GM12878 (cell line): ENCODE results near the gene GNAL.

Experiments
- BRCA1 ChIP-seq: IDR thresholded peaks from 2 replicates; pipeline ENCODE4 v1.6.1; 2011; ENCODE audit warnings: low read depth, low read length, improper control_type of control experiment
- CHD1 ChIP-seq: IDR thresholded peaks from 2 replicates; pipeline ENCODE4 v1.6.1; 2012; ENCODE audit warnings: low read depth, low read length, improper control_type of control experiment
- CREB1 ChIP-seq: IDR thresholded peaks from 2 replicates; pipeline ENCODE4 v1.6.1; 2012; ENCODE audit warnings: low read depth, mild to moderate bottlenecking, inconsistent platforms
- EP300 ChIP-seq, 2 experiments: fragments of 150-350 bp in 1 of 2; IDR thresholded peaks; 2 replicates each; pipeline ENCODE4 v1.6.1; 2011 to 2012; ENCODE audit warnings: low read depth in 2 of 2, low read length in 2 of 2, borderline replicate concordance in 1 of 2, improper control_type of control experiment in 1 of 2, inconsistent platforms in 1 of 2; ENCODE audit not compliant: control insufficient read depth in 1 of 2
- EZH2 ChIP-seq: IDR thresholded peaks from 2 replicates; pipeline ENCODE4 v1.6.1; 2012; ENCODE audit warnings: low read depth, mild to moderate bottlenecking, control low read depth, inconsistent platforms, low read length, borderline replicate concordance; ENCODE audit not compliant: control insufficient read depth
- POLR2AphosphoS5 ChIP-seq: IDR thresholded peaks from 2 replicates; pipeline ENCODE4 v1.6.1; 2011; ENCODE audit warnings: mild to moderate bottlenecking, low read length, inconsistent platforms
- RUNX3 ChIP-seq: IDR thresholded peaks from 2 replicates; pipeline ENCODE4 v1.6.1; 2012; ENCODE audit warnings: low read length, inconsistent platforms
- TF ChIP-seq, protein P1 (sequence below): IDR thresholded peaks from 2 replicates; pipeline ENCODE4 v1.6.1; 2011; ENCODE audit warnings: low read depth, low read length, improper control_type of control experiment, borderline replicate concordance
- TF ChIP-seq, protein P2 (sequence below), 3 experiments: IDR thresholded peaks in 2 of 3; conservative IDR thresholded peaks in 1 of 3; 2 replicates each; pipeline ENCODE4 v1.5.1; 2011; ENCODE audit warnings: low read depth in 3 of 3, low read length in 3 of 3, mild to moderate bottlenecking in 3 of 3, control low read depth in 2 of 3, moderate library complexity in 2 of 3, inconsistent platforms in 1 of 3, mixed read lengths in 1 of 3; ENCODE audit not compliant: control insufficient read depth in 2 of 3, insufficient read depth in 1 of 3; ENCODE audit errors: extremely low read depth in 1 of 3
- TF ChIP-seq, protein P3 (sequence below): fragments of 450-650 bp; IDR thresholded peaks from 2 replicates; pipeline ENCODE4 v1.6.1; 2017; ENCODE audit warnings: mild to moderate bottlenecking

DNA sequence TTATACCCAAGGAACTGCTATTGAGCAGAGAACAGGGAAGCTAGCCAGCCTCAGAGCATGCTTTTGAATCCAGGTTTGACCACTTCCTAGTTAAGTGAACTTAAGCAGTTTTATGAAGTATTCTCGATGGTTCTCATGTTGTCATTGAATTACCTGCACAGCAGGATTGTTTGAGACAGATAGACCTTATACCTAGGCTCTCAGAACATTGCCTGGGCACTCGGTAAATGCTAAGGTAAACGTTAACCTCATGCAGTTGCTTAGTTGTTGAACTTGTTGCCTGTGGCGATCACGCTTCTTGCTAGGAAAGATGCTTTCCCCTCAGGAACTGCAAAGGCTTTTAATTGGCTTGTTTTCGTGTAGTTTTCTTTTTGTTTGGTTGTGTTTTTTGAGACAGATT lies 128.2 kb downstream of the GNAL start:
- TF ChIP-seq RUNX3, result no peak
- TF ChIP-seq EZH2, result no peak
- TF ChIP-seq BRCA1, result no peak
- TF ChIP-seq, protein P1, sequence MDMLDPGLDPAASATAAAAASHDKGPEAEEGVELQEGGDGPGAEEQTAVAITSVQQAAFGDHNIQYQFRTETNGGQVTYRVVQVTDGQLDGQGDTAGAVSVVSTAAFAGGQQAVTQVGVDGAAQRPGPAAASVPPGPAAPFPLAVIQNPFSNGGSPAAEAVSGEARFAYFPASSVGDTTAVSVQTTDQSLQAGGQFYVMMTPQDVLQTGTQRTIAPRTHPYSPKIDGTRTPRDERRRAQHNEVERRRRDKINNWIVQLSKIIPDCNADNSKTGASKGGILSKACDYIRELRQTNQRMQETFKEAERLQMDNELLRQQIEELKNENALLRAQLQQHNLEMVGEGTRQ, result no peak
- TF ChIP-seq, protein P2, sequence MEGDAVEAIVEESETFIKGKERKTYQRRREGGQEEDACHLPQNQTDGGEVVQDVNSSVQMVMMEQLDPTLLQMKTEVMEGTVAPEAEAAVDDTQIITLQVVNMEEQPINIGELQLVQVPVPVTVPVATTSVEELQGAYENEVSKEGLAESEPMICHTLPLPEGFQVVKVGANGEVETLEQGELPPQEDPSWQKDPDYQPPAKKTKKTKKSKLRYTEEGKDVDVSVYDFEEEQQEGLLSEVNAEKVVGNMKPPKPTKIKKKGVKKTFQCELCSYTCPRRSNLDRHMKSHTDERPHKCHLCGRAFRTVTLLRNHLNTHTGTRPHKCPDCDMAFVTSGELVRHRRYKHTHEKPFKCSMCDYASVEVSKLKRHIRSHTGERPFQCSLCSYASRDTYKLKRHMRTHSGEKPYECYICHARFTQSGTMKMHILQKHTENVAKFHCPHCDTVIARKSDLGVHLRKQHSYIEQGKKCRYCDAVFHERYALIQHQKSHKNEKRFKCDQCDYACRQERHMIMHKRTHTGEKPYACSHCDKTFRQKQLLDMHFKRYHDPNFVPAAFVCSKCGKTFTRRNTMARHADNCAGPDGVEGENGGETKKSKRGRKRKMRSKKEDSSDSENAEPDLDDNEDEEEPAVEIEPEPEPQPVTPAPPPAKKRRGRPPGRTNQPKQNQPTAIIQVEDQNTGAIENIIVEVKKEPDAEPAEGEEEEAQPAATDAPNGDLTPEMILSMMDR (IDR thresholded peaks at IDR 0.05 in 2 of 3, conservative IDR thresholded peaks at IDR 0.05 in 1 of 3; ENCODE audit: control insufficient read depth in 2 of 3, extremely low read depth in 1 of 3, insufficient read depth in 1 of 3, low read depth in 3 of 3, low read length in 3 of 3), result no peak
- TF ChIP-seq, protein P3, sequence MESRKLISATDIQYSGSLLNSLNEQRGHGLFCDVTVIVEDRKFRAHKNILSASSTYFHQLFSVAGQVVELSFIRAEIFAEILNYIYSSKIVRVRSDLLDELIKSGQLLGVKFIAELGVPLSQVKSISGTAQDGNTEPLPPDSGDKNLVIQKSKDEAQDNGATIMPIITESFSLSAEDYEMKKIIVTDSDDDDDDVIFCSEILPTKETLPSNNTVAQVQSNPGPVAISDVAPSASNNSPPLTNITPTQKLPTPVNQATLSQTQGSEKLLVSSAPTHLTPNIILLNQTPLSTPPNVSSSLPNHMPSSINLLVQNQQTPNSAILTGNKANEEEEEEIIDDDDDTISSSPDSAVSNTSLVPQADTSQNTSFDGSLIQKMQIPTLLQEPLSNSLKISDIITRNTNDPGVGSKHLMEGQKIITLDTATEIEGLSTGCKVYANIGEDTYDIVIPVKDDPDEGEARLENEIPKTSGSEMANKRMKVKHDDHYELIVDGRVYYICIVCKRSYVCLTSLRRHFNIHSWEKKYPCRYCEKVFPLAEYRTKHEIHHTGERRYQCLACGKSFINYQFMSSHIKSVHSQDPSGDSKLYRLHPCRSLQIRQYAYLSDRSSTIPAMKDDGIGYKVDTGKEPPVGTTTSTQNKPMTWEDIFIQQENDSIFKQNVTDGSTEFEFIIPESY, result no peak
- TF ChIP-seq POLR2AphosphoS5, result no peak
- no peak for TF ChIP-seq CREB1
- no peak for TF ChIP-seq CHD1
- no peak for TF ChIP-seq EP300 (IDR thresholded peaks at IDR 0.05; ENCODE audit: borderline replicate concordance in 1 of 2, control insufficient read depth in 1 of 2, low read depth in 2 of 2, low read length in 2 of 2)
